Measurements from ENCODE around the gene NCBP1. TPM values are rescaled to one million over a fixed set of nuclear protein-coding genes. Genes with fewer than 3 reads are reported as not detected.

NCBP1 gene
- total RNA-seq, 1 donor from 2014 or later, result 38.4 TPM

GRCh38 chr9:97660340-97660739 is 26.7 kb downstream of the NCBP1 start:
- DNase-seq (ENCODE audit: low spot score in 2 of 2, unreplicated experiment in 2 of 2), result no peak
- Mint-ChIP-seq H3K4me1 (no peaks in the 10 kb centered on the region), H3K27me3 (ENCODE audit: low read depth) (no peaks in the 10 kb centered on the region), H3K27ac (no peak overlapping the region), H3K9me3 (peaks cover 6% of the 10 kb centered on the region), H3K4me3 (no peak overlapping the region), H3K36me3 (peaks cover 64% of the 10 kb centered on the region)
- TF ChIP-seq CTCF (IDR thresholded peaks at IDR 0.05; ENCODE audit: unreplicated experiment), result no peak

GRCh38 chr9:97660847-97661246 is 27.2 kb downstream of the NCBP1 start:
- TF ChIP-seq CTCF (IDR thresholded peaks at IDR 0.05; ENCODE audit: unreplicated experiment), result no peak
- peaks cover 6% of the 10 kb centered on the region for H3K9me3 Mint-ChIP-seq
- H3K4me3 Mint-ChIP-seq, result no peak overlapping the region
- no peaks in the 10 kb centered on the region for H3K27me3 Mint-ChIP-seq (ENCODE audit: low read depth)
- H3K4me1 Mint-ChIP-seq, result no peaks in the 10 kb centered on the region
- no peak overlapping the region for H3K27ac Mint-ChIP-seq
- DNase-seq (ENCODE audit: low spot score in 2 of 2, unreplicated experiment in 2 of 2), result no peak
- H3K36me3 Mint-ChIP-seq, result peaks cover 60% of the 10 kb centered on the region

- Mint-ChIP-seq H3K27me3 (ENCODE audit: low read depth) (no peaks in the 10 kb centered on the region), H3K4me1 (no peaks in the 10 kb centered on the region), H3K4me3 (no peak overlapping the region), H3K36me3 (peaks cover 41% of the 10 kb centered on the region), H3K9me3 (no peaks in the 10 kb centered on the region), H3K27ac (no peak overlapping the region)
- TF ChIP-seq CTCF (IDR thresholded peaks at IDR 0.05; ENCODE audit: unreplicated experiment), result no peak
- no peak for DNase-seq (ENCODE audit: low spot score in 2 of 2, unreplicated experiment in 2 of 2)
Observed at GRCh38 chr9:97665742-97666141, 32.1 kb downstream of the NCBP1 start.

GRCh38 chr9:97666907-97667686 is 33.5 kb downstream of the NCBP1 start:
- DNase-seq (ENCODE audit: low spot score in 2 of 2, unreplicated experiment in 2 of 2), result no peak
- no peaks in the 10 kb centered on the region for H3K27me3 Mint-ChIP-seq (ENCODE audit: low read depth)
- H3K36me3 Mint-ChIP-seq, result peaks cover 38% of the 10 kb centered on the region
- H3K27ac Mint-ChIP-seq, result no peak overlapping the region
- no peak for TF ChIP-seq CTCF (IDR thresholded peaks at IDR 0.05; ENCODE audit: unreplicated experiment)
- no peaks in the 10 kb centered on the region for H3K9me3 Mint-ChIP-seq
- H3K4me3 Mint-ChIP-seq, result no peak overlapping the region
- no peaks in the 10 kb centered on the region for H3K4me1 Mint-ChIP-seq

GRCh38 chr9:97668485-97668884 is 34.9 kb downstream of the NCBP1 start:
- Mint-ChIP-seq H3K4me3 (no peak overlapping the region), H3K9me3 (no peaks in the 10 kb centered on the region), H3K36me3 (peaks cover 34% of the 10 kb centered on the region), H3K4me1 (no peaks in the 10 kb centered on the region), H3K27ac (no peak overlapping the region), H3K27me3 (ENCODE audit: low read depth) (no peaks in the 10 kb centered on the region)
- no peak for DNase-seq (ENCODE audit: low spot score in 2 of 2, unreplicated experiment in 2 of 2)
- no peak for TF ChIP-seq CTCF (IDR thresholded peaks at IDR 0.05; ENCODE audit: unreplicated experiment)
